Liver (tissue), 3 donors: ENCODE data around the gene HMX1.

Experiments
- FOXA2 ChIP-seq: IDR thresholded peaks from 2 replicates; pipeline ENCODE4 v1.6.1; 2016; ENCODE audit warnings: antibody characterized with exemption
- GABPA ChIP-seq, 2 donors: IDR thresholded peaks in 1 of 2; conservative IDR thresholded peaks in 1 of 2; 2 replicates each; pipeline ENCODE4 v1.6.1; 2016; ENCODE audit warnings: antibody characterized with exemption in 2 of 2, mild to moderate bottlenecking in 1 of 2, moderate library complexity in 1 of 2
- RAD21 ChIP-seq, 2 donors: IDR thresholded peaks; 2 replicates each; pipeline ENCODE4 v1.6.1; 2016; ENCODE audit warnings: antibody characterized with exemption in 2 of 2, mild to moderate bottlenecking in 2 of 2
- TAF1 ChIP-seq: conservative IDR thresholded peaks from 2 replicates; pipeline ENCODE4 v1.6.1; 2016; ENCODE audit warnings: antibody characterized with exemption, mild to moderate bottlenecking
- TF ChIP-seq, protein P1 (sequence below): fragments of 150-350 bp; IDR thresholded peaks from 2 replicates; pipeline ENCODE4 v1.5.1; 2017; ENCODE audit warnings: improper control_type of control experiment, low read depth, low read length; ENCODE audit not compliant: missing input control
- TF ChIP-seq, protein P2 (sequence below): IDR thresholded peaks from 2 replicates; pipeline ENCODE4 v1.6.1; 2016; ENCODE audit warnings: antibody characterized with exemption, mild to moderate bottlenecking
- TF ChIP-seq, protein P3 (sequence below): IDR thresholded peaks from 2 replicates; pipeline ENCODE4 v1.6.1; 2016; ENCODE audit warnings: antibody characterized with exemption
- TF ChIP-seq, protein P4 (sequence below): IDR thresholded peaks from 2 replicates; pipeline ENCODE4 v1.6.1; 2016; ENCODE audit warnings: antibody characterized with exemption
- donor health status: healthy.
- donor health status: healthy.

DNA sequence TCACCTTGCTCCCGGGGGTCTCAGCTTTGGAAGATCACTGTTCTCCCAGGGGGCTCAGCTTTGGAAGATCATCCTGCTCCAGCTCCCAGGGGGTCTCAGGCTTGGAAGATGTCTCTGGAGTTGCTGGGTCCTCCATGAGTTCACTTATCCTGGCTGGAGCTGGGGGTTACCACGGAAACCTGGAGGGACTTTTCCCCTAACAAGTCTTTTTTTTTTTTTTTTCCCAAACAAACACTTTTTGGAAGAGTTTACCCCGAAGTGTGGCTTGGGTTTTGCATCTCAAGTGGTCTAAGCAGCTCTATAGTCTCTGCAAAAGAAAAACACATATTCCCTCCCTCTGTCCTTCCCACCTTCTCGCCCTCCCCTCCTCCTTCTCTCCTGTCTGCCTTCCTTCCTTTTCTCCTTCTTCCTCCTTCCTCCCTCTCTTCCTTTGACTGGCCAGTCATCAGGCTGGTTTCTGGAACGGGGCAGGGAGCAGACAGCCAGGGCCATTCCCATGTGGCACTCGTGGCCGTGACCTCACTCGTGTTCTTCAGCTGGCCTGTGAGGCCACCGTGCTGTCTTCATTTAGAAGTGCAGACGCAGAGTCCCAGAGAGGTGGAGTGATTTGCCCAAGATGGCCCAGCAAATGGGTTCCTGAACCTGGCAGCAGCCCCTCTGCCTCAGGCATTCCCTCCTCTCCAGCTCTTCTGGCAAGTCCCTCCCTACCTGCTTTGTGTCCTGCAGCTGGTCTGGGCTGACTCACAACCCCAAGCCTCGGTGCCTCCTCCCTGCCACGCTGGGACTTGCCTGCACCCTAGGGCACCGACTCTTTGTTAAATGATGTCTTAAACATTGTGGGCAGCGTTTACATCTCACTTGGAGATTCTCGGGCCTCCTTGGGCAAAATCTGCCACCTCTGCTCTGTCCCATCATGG is 25.9 kb upstream of the HMX1 start:
- TF ChIP-seq, protein P1, sequence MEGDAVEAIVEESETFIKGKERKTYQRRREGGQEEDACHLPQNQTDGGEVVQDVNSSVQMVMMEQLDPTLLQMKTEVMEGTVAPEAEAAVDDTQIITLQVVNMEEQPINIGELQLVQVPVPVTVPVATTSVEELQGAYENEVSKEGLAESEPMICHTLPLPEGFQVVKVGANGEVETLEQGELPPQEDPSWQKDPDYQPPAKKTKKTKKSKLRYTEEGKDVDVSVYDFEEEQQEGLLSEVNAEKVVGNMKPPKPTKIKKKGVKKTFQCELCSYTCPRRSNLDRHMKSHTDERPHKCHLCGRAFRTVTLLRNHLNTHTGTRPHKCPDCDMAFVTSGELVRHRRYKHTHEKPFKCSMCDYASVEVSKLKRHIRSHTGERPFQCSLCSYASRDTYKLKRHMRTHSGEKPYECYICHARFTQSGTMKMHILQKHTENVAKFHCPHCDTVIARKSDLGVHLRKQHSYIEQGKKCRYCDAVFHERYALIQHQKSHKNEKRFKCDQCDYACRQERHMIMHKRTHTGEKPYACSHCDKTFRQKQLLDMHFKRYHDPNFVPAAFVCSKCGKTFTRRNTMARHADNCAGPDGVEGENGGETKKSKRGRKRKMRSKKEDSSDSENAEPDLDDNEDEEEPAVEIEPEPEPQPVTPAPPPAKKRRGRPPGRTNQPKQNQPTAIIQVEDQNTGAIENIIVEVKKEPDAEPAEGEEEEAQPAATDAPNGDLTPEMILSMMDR, result no peak
- TF ChIP-seq TAF1 (no peak), GABPA (IDR thresholded peaks at IDR 0.05 in 1 of 2, conservative IDR thresholded peaks at IDR 0.05 in 1 of 2) (no peak), RAD21 (IDR thresholded peaks at IDR 0.05) (no peak), FOXA2 (no peak)
- TF ChIP-seq, protein P2, sequence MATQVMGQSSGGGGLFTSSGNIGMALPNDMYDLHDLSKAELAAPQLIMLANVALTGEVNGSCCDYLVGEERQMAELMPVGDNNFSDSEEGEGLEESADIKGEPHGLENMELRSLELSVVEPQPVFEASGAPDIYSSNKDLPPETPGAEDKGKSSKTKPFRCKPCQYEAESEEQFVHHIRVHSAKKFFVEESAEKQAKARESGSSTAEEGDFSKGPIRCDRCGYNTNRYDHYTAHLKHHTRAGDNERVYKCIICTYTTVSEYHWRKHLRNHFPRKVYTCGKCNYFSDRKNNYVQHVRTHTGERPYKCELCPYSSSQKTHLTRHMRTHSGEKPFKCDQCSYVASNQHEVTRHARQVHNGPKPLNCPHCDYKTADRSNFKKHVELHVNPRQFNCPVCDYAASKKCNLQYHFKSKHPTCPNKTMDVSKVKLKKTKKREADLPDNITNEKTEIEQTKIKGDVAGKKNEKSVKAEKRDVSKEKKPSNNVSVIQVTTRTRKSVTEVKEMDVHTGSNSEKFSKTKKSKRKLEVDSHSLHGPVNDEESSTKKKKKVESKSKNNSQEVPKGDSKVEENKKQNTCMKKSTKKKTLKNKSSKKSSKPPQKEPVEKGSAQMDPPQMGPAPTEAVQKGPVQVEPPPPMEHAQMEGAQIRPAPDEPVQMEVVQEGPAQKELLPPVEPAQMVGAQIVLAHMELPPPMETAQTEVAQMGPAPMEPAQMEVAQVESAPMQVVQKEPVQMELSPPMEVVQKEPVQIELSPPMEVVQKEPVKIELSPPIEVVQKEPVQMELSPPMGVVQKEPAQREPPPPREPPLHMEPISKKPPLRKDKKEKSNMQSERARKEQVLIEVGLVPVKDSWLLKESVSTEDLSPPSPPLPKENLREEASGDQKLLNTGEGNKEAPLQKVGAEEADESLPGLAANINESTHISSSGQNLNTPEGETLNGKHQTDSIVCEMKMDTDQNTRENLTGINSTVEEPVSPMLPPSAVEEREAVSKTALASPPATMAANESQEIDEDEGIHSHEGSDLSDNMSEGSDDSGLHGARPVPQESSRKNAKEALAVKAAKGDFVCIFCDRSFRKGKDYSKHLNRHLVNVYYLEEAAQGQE, result no peak
- TF ChIP-seq, protein P3, sequence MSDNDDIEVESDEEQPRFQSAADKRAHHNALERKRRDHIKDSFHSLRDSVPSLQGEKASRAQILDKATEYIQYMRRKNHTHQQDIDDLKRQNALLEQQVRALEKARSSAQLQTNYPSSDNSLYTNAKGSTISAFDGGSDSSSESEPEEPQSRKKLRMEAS, result no peak
- TF ChIP-seq, protein P4, sequence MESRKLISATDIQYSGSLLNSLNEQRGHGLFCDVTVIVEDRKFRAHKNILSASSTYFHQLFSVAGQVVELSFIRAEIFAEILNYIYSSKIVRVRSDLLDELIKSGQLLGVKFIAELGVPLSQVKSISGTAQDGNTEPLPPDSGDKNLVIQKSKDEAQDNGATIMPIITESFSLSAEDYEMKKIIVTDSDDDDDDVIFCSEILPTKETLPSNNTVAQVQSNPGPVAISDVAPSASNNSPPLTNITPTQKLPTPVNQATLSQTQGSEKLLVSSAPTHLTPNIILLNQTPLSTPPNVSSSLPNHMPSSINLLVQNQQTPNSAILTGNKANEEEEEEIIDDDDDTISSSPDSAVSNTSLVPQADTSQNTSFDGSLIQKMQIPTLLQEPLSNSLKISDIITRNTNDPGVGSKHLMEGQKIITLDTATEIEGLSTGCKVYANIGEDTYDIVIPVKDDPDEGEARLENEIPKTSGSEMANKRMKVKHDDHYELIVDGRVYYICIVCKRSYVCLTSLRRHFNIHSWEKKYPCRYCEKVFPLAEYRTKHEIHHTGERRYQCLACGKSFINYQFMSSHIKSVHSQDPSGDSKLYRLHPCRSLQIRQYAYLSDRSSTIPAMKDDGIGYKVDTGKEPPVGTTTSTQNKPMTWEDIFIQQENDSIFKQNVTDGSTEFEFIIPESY, result no peak
